ENCODE measurements around the gene MKKS.

DNA sequence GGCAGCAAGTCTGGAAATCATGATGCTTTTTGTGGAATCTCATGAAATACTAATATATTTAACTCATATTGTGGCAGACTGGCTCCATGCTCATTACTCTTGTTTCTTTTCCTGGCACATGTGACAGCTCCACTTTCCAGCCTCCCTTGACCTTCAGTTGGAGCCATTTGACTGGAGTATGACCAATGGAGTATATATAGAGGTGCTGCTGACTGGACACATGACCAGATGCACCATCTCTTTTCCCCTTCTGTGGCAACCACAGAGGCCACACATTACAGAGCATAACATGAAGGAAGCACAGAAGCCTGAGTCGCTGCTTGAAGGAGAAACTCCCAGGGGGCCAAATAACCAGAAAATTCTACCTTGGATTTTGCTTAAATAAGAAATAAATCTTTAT, 77.4 kb downstream of the MKKS start:
- no peak for TF ChIP-seq CTCF (IDR thresholded peaks at IDR 0.05; ENCODE audit: poor library complexity)
- TF ChIP-seq EZH2 (IDR thresholded peaks at IDR 0.05; ENCODE audit: borderline replicate concordance): no peak
- no peak for TF ChIP-seq EZH2phosphoT487 (IDR thresholded peaks at IDR 0.05; ENCODE audit: low read depth, severe bottlenecking, unreplicated experiment)

All from hepatocyte (in vitro differentiated cells).